Measurements from ENCODE around the gene CRKL.

CRKL gene

GRCh38 chr22:20946080-20946986 lies 29.1 kb downstream of the CRKL start:
- intact Hi-C loops (cut with DNase I), result no loop called here
- no peak for DNase-seq

DNA sequence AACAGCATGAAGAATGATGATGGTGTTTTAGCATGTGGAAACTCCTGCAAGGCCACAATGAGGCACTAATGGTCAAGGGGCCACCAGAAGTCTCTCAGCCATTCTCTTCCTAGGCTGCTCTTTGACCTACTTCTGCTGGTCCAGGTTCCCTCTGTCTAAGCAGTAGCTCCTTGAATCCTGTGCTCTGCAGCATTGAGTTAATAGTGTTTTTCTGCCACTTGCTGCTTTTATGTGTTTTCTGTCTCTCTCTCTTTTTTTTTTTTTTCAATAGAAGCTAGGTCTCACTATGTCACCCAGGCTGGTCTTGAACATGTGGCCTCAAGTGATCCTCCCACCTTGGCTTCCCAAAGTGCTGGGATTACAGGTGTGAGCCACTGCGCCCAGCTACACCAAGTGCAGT lies 29.8 kb downstream of the CRKL start:
- no peak for DNase-seq
- intact Hi-C loops (cut with DNase I), result no loop called here

DNA sequence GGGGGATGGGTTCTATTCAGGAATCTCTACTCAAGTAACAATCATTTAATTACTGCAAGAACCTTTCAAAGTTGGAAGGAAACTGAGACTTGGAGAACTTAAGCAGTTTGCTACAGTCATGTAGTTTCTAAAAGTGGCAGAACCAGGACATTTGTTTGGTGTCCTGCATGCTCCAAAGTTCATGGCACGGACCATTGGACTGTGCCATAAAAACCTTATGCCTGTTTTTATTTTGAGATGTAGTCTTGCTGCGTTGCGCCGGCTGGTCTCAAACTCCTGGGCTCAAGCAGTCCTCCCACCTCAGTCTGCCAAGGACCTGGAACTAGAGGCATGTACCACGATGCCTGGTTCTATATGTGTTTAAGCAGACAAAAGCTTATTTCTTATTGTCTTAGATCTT lies 31.2 kb downstream of the CRKL start:
- no peak for DNase-seq
- intact Hi-C loops (cut with DNase I), result no loop called here

GRCh38 chr22:20948989-20949388 lies 31.8 kb downstream of the CRKL start:
- intact Hi-C loops (cut with DNase I), result no loop called here
- no peak for DNase-seq

GRCh38 chr22:20949698-20950183 lies 32.5 kb downstream of the CRKL start:
- peak in 1 of 42 donors; percentile 12 for DNase-seq
- intact Hi-C loops (cut with DNase I), result no loop called here

DNA sequence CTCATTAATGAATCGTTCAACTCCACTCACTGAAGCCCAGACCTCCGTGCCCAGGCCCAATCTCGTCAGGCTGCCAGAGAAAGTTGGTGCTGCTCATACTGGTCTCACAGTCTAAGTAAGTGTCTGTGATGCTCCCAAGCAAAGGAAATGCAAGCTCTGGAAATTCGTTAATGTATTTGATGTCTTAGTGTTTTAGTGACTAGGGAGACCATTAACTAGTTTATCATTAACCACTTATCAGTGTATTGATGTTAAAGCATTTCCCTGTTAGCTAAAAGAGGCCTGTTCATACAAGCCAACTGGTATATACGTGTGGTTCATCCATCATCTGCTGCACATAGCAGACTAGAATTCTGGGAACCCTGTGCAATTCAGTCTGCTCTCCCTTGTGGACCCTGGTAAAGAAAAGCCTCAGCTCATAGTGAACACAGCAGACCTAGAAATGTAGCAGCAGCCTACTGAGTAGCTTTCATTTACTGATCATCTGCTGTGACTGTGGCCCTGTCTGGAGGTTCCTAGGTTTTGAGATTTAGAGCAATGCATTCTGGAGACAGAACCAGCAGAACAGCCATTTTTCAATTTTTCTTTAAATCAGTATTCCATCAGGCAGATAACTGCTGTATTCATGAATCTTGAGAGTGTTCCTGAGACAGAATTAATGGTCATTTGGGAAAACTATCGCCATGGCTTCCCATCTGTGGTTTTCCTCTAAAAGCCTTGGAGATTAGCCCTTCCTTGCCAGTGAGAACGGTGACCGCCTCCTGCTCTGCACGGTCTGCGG lies 34.1 kb downstream of the CRKL start:
- DNase-seq, result peak in 1 of 42 donors; percentile 22
- intact Hi-C loops (cut with DNase I), result no loop called here

DNA sequence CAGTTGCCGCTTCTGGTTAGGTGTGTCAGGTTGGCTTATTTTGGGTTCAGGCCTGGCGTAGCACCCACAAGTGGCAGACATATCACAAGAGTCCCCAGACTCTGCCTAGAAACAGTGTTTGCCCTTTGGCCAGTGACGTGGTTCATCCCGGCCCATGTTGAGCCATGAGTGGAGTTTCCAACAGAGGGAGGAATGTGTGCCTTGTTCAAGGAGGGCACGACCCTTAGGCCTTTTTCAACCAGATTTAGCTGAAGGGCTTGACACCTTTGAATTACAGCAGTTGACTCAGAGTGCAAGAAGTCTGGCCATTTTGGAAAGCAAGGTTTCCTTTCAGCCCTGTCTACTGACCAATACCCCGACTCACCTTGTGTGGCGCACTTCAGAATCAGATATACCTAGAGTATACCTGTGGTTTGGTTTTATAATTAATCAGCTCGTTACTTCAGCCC lies 34.7 kb downstream of the CRKL start:
- DNase-seq, result no peak

GRCh38 chr22:20952544-20953341 lies 35.5 kb downstream of the CRKL start:
- intact Hi-C loops (cut with DNase I), result no loop called here
- DNase-seq, result no peak

More for the DNA sequence above, 34.7 kb downstream of the CRKL start:
- intact Hi-C loops (cut with DNase I), result no loop called here

GRCh38 chr22:20953342-20953608 lies 36.1 kb downstream of the CRKL start:
- intact Hi-C loops (cut with DNase I), result no loop called here
- no peak for DNase-seq

DNA sequence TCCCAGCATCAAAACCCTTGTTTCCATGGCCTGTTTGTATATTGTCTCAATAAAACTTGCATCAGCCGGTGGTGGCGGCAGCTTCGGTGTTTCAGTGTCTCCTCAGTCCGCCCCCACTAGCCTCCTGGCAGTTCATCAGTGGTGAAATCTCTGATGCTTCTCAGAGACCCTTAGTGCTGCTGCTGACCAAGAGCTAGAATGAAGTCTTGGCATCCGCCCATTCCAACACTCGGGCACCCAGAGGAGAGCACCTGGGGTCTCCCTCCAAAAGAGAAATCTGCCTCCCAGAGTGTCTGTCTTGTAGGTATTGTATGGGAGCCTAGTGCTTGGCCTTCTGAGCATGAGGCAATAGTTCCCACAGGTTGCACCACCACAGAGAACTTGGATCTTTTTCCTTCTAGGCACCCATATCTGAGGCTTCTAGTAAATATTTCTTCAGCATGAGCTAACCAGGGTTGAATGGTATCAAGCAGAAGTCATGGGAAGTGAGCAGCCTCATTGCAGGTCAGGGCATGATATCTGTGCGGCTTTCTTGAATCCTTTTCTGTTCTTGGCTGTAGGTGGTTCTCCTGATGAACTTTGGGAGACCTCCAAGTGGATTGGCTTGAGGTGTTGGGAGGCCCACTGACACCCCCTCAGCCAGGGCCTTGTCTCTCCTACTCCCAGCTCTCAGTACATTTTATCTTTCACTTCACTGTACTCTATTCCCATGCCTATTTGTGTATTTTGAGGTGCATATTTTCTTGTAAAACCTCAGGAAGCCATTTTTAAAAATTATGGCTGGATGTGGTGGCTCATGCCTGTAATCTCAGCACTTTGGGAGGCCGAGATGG lies 36.7 kb downstream of the CRKL start:
- no peak for DNase-seq
- intact Hi-C loops (cut with DNase I), result no loop called here

- no peak for DNase-seq
- intact Hi-C loops (cut with DNase I), result no loop called here
These were observed 38.3 kb downstream of the CRKL start for GRCh38 chr22:20955548-20955947.

DNA sequence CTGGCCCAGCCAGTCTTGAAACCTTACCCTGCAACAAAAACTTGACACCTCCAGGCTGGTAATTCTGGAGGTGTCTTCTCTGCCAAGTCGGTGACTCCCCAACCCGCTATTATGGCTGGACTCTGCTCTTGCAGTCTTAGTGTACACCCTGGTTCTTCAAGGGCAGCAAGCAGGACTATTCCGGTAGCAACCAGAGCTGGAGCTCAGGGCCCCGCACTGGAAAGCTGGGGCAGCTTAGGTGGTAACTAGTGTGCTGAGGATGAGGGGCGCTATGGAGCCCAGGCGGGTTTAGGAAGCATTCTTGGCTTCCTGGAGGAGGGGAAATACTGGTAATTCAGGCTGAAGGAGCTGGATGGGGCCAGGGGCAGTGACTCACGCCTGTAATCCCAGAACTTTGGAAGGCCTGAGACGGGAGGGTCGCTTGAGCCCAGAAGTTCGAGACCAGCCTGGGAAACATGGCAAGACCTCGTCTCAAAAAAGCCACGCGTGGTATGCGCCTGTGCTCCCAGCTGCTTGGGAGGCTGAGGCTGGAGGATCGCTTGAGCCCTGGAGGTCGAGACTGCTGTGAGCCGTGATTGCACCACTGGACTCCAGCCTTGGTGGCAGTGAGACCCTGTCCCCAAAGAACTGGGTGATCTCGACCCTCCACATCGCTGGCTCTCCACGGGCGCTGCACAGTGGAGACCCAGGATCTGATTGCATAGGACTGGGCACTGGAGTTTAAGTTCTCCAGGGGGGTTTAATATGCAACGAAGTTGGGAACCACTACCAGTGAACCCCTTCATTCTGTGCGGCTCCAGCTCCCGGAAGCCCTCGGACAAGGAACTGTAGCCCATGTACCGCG lies 39.3 kb downstream of the CRKL start:
- DNase-seq, result peak in 1 of 42 donors; percentile 58
- intact Hi-C loops (cut with DNase I), result no loop called here

DNA sequence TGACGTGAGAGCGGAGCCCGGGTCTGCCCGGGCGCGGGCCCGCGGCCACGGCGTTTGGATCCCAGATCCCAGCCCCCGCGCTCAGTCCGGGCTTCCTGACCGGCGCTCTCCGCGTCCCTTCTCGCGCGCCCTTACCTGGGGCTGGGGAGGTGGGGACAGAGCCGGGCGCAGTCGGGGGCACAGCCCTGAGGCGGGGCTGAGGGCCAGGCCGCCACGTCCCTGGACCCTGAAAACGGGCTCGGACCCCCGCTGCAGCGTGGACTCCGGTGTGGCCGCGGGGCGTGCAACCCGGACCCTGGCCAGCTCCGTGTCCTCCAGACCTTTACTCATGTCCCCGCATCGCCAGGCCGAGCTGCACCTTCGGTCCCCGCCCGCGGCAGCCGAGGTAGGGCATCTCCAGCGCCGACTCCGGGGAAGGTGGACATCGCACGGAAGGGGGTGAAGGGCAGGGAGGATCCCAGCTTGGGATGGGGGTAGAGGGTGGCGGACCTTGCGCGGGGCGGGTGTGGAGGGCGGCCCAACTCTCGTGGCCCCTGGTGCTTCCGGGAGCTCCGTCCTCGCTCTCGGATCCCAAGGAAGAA lies 40.0 kb downstream of the CRKL start:
- peak in 7 of 42 donors; percentile 25 to 57 (median 34) for DNase-seq
- intact Hi-C loops (cut with DNase I), result no loop called here

DNA sequence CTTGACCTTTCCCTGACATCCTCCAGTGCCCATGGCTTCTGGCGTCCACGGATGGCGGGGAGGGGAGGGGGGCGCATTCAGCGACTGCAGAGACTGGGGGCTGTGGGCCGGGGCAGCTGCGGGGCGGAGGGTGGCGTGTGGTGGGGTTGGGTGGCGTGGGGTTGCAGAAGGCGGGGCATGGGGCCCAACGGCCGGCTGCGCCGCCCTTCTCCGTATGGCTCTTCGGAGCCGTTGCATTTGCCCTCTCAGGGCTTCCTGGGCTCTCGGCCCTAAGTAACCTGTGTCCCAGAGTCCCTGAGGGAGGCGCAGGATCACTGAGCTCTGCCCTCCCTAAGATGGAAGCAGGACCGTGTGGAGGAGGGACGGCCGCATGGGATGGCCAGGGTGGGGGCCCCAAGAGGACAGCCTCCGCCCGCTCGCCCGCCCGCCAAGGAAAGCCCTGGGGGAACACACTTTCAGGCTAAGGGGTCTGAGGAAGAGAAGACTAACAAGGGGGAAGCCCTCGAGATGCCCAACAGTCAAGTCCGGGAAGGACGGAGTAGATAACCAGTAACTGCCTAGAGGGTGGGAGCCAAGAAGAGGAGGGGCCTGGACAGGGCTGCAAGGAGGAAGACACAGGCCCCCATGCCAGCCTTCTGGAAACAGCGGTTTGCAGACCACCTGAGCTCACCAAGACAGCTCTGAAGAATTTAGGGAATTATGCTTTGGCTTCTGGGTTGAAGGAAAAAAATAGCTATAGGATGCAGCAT lies 40.6 kb downstream of the CRKL start:
- DNase-seq, result peak in 2 of 42 donors; percentile 24 to 39
- intact Hi-C loops (cut with DNase I), result no loop called here

- intact Hi-C loops (cut with DNase I), result no loop called here
- DNase-seq, result no peak
These were observed 42.6 kb downstream of the CRKL start for GRCh38 chr22:20959578-20960461.

DNA sequence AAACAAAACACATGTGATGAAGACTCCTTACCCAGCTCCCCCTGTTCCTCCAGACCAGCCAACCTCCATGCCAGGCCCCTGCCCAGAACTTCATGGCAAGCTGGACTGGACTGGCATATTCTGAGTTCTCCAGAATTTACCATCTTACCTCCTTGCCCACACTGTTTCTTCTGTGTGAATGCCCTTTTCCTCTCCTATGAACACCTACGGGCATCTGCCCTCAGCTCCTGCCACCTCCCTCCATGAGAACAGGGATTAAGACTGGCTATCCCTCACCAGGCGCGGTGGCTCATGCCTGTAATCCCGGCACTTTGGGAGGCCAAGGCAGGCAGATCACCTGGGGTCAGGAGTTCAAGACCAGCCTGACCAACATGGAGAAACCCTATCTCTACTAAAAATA lies 43.4 kb downstream of the CRKL start:
- intact Hi-C loops (cut with DNase I), result no loop called here
- no peak for DNase-seq

Data from head of caudate nucleus (tissue), 42 donors.